ENCODE data around the gene COX7A2L.

Gene COX7A2L

DNA sequence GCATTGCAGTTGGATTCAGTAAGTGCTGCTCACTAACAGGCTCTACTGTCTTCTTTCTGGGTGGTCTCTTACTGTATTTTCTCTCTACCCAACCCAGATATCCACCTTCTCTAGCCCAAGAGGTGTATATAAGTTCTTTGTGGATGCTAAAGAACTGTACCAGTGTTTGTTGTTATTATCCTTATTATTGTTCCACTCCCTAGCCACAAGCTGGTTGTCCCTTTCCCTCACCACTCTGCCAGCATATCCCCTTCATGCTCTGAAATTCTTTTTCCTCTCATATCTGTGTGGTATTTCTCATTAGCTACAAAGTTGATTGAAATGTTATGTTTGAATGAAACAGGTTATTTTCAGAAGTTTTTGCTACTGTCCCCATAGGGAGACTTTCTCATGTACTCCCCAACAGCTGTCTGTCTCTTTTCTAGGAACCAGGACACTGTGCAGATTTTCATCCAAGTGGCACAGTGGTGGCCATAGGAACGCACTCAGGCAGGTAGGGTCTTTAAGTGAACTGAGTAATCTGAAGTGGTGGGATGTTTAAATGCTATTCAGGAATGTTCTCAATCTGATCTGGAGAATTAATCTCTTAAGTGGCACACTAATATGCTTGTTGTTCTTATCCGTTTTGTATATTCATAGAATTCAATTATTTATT lies 56.8 kb downstream of the COX7A2L start:
- H3K9me3 ChIP-seq (ENCODE audit: control insufficient read depth, low read length), result no peaks in the 10 kb centered on the region
- no peak overlapping the region for H3K4me3 ChIP-seq (ENCODE audit: low read length)
- no peaks in the 10 kb centered on the region for H3K36me3 ChIP-seq (ENCODE audit: control insufficient read depth, insufficient read depth, low read length)
- no peak overlapping the region for H3K9ac ChIP-seq (ENCODE audit: low read length)
- H3K4me1 ChIP-seq (ENCODE audit: control insufficient read depth, insufficient read depth, low read length), result no peaks in the 10 kb centered on the region
- no peaks in the 10 kb centered on the region for H3K27me3 ChIP-seq (ENCODE audit: control insufficient read depth, insufficient read depth, low read length)

DNA sequence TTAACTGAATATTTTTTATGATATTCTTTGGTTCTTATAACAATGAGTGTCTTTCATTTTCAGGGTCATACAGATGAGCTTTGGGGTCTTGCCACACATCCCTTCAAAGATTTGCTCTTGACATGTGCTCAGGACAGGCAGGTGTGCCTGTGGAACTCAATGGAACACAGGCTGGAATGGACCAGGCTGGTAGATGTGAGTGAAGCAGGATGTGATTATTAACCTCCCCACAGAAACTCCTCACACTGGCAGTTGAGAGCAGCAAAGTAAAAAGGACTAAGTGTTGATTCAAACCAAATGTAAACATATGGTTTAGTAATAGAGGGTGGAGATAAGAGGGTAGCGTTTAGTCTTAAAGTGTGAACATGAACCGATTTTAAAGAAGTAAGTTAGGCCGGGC lies 57.8 kb downstream of the COX7A2L start:
- Histone ChIP-seq H3K27me3 (ENCODE audit: control insufficient read depth, insufficient read depth, low read length) (no peaks in the 10 kb centered on the region), H3K9ac (ENCODE audit: low read length) (no peak overlapping the region), H3K9me3 (ENCODE audit: control insufficient read depth, low read length) (no peaks in the 10 kb centered on the region), H3K36me3 (ENCODE audit: control insufficient read depth, insufficient read depth, low read length) (no peaks in the 10 kb centered on the region), H3K4me1 (ENCODE audit: control insufficient read depth, insufficient read depth, low read length) (no peaks in the 10 kb centered on the region), H3K4me3 (ENCODE audit: low read length) (no peak overlapping the region)

- Histone ChIP-seq H3K4me3 (ENCODE audit: low read length) (no peak overlapping the region), H3K36me3 (ENCODE audit: control insufficient read depth, insufficient read depth, low read length) (peaks cover 5% of the 10 kb centered on the region), H3K27me3 (ENCODE audit: control insufficient read depth, insufficient read depth, low read length) (no peaks in the 10 kb centered on the region), H3K4me1 (ENCODE audit: control insufficient read depth, insufficient read depth, low read length) (no peaks in the 10 kb centered on the region), H3K9ac (ENCODE audit: low read length) (no peak overlapping the region), H3K9me3 (ENCODE audit: control insufficient read depth, low read length) (no peaks in the 10 kb centered on the region)
These were observed 60.5 kb downstream of the COX7A2L start for GRCh38 chr2:42300527-42300926.

Data from mucosa of stomach (tissue), 1 donor.